IMR-90 (cell line): ENCODE results near the gene APOA4. TPM values are rescaled to one million over a fixed set of nuclear protein-coding genes. Genes with fewer than 3 reads are reported as not detected.

ENCODE experiments used
- ATAC-seq: fragments of 200-7000 bp; cut with Tn5 transposase; 2 replicates; pipeline ENCODE4 v1.9.1; 2020; ENCODE audit warnings: low read depth, mild to moderate bottlenecking, moderate library complexity
- BruUV-seq: library from RNA; stranded (reverse); fragments of 400-500 nt; replicated peaks from 2 replicates; lab custom pipeline; 2021; lab: Mats Ljungman, UMichigan
- CTCF ChIA-PET: fragments of 300-600 bp; formaldehyde crosslinking; extraction: SDS; loops from one replicate; lab custom pipeline; 2021; ENCODE audit warnings: antibody characterized with exemption; lab: Yijun Ruan, JAX
- POLR2A ChIA-PET: fragments of 300-600 bp; sonication (Branson Sonifier 250); formaldehyde crosslinking; loops from one replicate; lab custom pipeline; 2022; ENCODE audit warnings: antibody characterized with exemption; ENCODE audit not compliant: unreplicated experiment; lab: Charles Lee
- DNase-seq: peaks from one replicate; pipeline ENCODE4 v3.0.0; 2013
- H2AFZ ChIP-seq: replicated peaks from 2 replicates; pipeline ENCODE3; 2013; ENCODE audit warnings: low read length, mild to moderate bottlenecking; ENCODE audit not compliant: poor library complexity
- H2AK5ac ChIP-seq: 2 replicates; pipeline ENCODE4 v1.6.1; 2013; ENCODE audit warnings: low read depth, low read length, inconsistent platforms
- H2AK9ac ChIP-seq: replicated peaks from 2 replicates; pipeline ENCODE3; 2013; ENCODE audit warnings: mild to moderate bottlenecking, low read depth, low read length, moderate library complexity; ENCODE audit not compliant: poor library complexity
- H2BK120ac ChIP-seq: 2 replicates; pipeline ENCODE4 v1.6.1; 2013; ENCODE audit warnings: low read depth, low read length, inconsistent platforms
- H2BK15ac ChIP-seq: 3 replicates; pipeline ENCODE4 v1.6.1; 2013; ENCODE audit warnings: low read depth, low read length, inconsistent platforms
- H2BK20ac ChIP-seq: 2 replicates; pipeline ENCODE4 v1.6.1; 2013; ENCODE audit warnings: low read depth, mild to moderate bottlenecking, inconsistent platforms, low read length, moderate library complexity
- H2BK5ac ChIP-seq: 2 replicates; pipeline ENCODE4 v1.6.1; 2013; ENCODE audit warnings: mild to moderate bottlenecking, low read depth, low read length, inconsistent platforms; ENCODE audit not compliant: poor library complexity, severe bottlenecking
- H3K14ac ChIP-seq: replicated peaks from 2 replicates; pipeline ENCODE4 v1.6.1; 2013; ENCODE audit warnings: low read depth, low read length, inconsistent platforms
- H3K18ac ChIP-seq: 2 replicates; pipeline ENCODE4 v1.6.1; 2013; ENCODE audit warnings: low read depth, low read length, control low read depth
- H3K23ac ChIP-seq: 2 replicates; pipeline ENCODE4 v1.6.1; 2013; ENCODE audit warnings: low read depth, low read length, inconsistent platforms
- H3K27ac ChIP-seq: 2 replicates; pipeline ENCODE4 v1.5.1; 2013; ENCODE audit warnings: mild to moderate bottlenecking, control low read depth, low read length; ENCODE audit not compliant: insufficient read depth
- H3K27me3 ChIP-seq: 2 replicates; pipeline ENCODE4 v1.6.1; 2013; ENCODE audit warnings: low read length; ENCODE audit not compliant: control insufficient read depth, insufficient read depth
- H3K36me3 ChIP-seq: 2 replicates; pipeline ENCODE4 v1.6.1; 2013; ENCODE audit warnings: low read length, mixed read lengths; ENCODE audit not compliant: control insufficient read depth, insufficient read depth
- H3K4ac ChIP-seq: 2 replicates; pipeline ENCODE4 v1.6.1; 2013; ENCODE audit warnings: low read depth, low read length, inconsistent platforms
- H3K4me1 ChIP-seq: 2 replicates; pipeline ENCODE4 v1.6.1; 2013; ENCODE audit warnings: low read length, mixed read lengths; ENCODE audit not compliant: control insufficient read depth, insufficient read depth
- H3K4me2 ChIP-seq: 2 replicates; pipeline ENCODE4 v1.6.1; 2013; ENCODE audit warnings: low read depth, mild to moderate bottlenecking, control low read depth, low read length, moderate library complexity
- H3K4me3 ChIP-seq: 2 replicates; pipeline ENCODE4 v1.5.1; 2013; ENCODE audit warnings: low read depth, mild to moderate bottlenecking, control low read depth, low read length, moderate library complexity; ENCODE audit not compliant: insufficient read depth
- H3K56ac ChIP-seq: 2 replicates; pipeline ENCODE4 v1.6.1; 2013; ENCODE audit warnings: low read length, inconsistent platforms; ENCODE audit not compliant: insufficient read depth; ENCODE audit errors: extremely low read depth
- H3K79me1 ChIP-seq, 2 experiments: 2 replicates each; pipeline ENCODE4 v1.6.1; 2013; ENCODE audit warnings: low read length in 2 of 2, inconsistent platforms in 1 of 2, low read depth in 1 of 2
- H3K9ac ChIP-seq: 2 replicates; pipeline ENCODE4 v1.6.1; 2013; ENCODE audit warnings: low read depth, low read length, control low read depth
- H3K9me1 ChIP-seq: 2 replicates; pipeline ENCODE4 v1.6.1; 2013; ENCODE audit warnings: low read length, inconsistent platforms; ENCODE audit not compliant: insufficient read depth
- H3K9me3 ChIP-seq: 2 replicates; pipeline ENCODE4 v1.6.1; 2013; ENCODE audit warnings: low read length; ENCODE audit not compliant: control insufficient read depth, insufficient read depth
- H4K20me1 ChIP-seq: 2 replicates; pipeline ENCODE4 v1.6.1; 2013; ENCODE audit warnings: low read length, inconsistent platforms; ENCODE audit not compliant: insufficient read depth
- H4K5ac ChIP-seq: 2 replicates; pipeline ENCODE4 v1.6.1; 2013; ENCODE audit warnings: mild to moderate bottlenecking, low read depth, low read length, control low read depth
- H4K8ac ChIP-seq, 2 experiments: 2 replicates each; pipeline ENCODE4 v1.6.1; 2013; ENCODE audit warnings: low read depth in 2 of 2, low read length in 2 of 2, control low read depth in 1 of 2, inconsistent platforms in 1 of 2
- H4K91ac ChIP-seq: 2 replicates; pipeline ENCODE4 v1.6.1; 2013; ENCODE audit warnings: low read depth, low read length, inconsistent platforms; ENCODE audit not compliant: insufficient read depth
- CEBPB ChIP-seq: IDR thresholded peaks from 2 replicates; pipeline ENCODE4 v1.6.1; 2012; ENCODE audit warnings: low read depth, low read length, improper control_type of control experiment
- RCOR1 ChIP-seq: IDR thresholded peaks from 2 replicates; pipeline ENCODE4 v1.6.1; 2012; ENCODE audit warnings: mild to moderate bottlenecking, low read length, improper control_type of control experiment; ENCODE audit not compliant: insufficient replicate concordance
- WGBS, 2 experiments: methylation state at CpG; one replicate each; pipeline versions ENCODE4 v1.1.5 to v1.1.7; 2013; ENCODE audit warnings: missing lambda C conversion rate in 2 of 2; ENCODE audit not compliant: insufficient read length in 1 of 2; ENCODE audit errors: extremely low coverage in 2 of 2; 5-methylcytosine and 5-hydroxymethylcytosine counted together
- dilution Hi-C: fragments of 300-500 bp; cut with HindIII; formaldehyde crosslinking; loops from one replicate; pipeline ENCODE4 v1.14.3; 2018; ENCODE audit warnings: low sequenced_read_pairs; ENCODE audit not compliant: unreplicated experiment
- in situ Hi-C: fragments of 300-500 bp; cut with MboI; formaldehyde crosslinking; loops from 3 replicates; pipeline ENCODE4 v1.14.3; 2019; ENCODE audit warnings: low sequenced_read_pairs, inconsistent platforms, mixed read lengths
- intact Hi-C: fragments of 100-400 bp; cut with micrococcal nuclease; formaldehyde crosslinking; loops from 2 replicates; pipeline ENCODE4 v1.10.0; 2022
- polyA plus RNA-seq, 3 experiments: library from polyadenylated mRNA; depleted of rRNA; stranded (reverse); fragments of >200 nt; gene quantifications; 2 replicates each; pipeline ENCODE4 v1.2.3, GENCODE V29; 2012; ENCODE audit warnings: low replicate concordance in 1 of 3
- total RNA-seq: library from RNA; depleted of rRNA; stranded (reverse); fragments of >200 nt; gene quantifications from 2 replicates; pipeline ENCODE4 v1.2.3, GENCODE V29; 2012
- TF ChIP-seq, protein P1 (sequence below): conservative IDR thresholded peaks from 2 replicates; pipeline ENCODE4 v1.5.1; 2012; ENCODE audit warnings: mild to moderate bottlenecking, low read depth, low read length, improper control_type of control experiment
- TF ChIP-seq, protein P2 (sequence below): fragments of 150-350 bp; IDR thresholded peaks from 2 replicates; pipeline ENCODE4 v1.6.1; 2017; ENCODE audit warnings: mild to moderate bottlenecking, antibody characterized with exemption, low read length, low read depth

APOA4 gene
- total and polyA plus RNA-seq, 2 of the 4 experiments (the other 2 are of a cell fraction) = not detected

DNA sequence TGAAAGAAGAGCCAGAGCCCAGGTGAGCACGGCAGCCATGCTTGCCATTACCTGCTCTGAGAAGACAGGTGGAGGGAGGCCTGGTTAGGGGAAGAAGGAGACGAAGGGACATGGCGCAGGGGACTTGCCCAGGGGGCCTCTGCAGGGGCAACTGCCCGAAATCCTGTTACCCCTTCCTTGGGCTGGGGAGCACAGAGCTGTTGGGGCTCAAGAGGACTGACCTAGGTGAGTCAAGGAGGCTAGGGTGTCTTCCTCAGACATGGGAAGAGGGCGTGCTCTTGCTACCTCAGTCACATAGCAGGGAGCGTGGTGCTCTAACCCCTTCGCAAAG is 31.3 kb downstream of the APOA4 start, which contains the start of gene APOA5:
Gene APOA5, minus strand, starts transcription at position 67 of the 331 bp plus-strand sequence. Its CDS starts 19 bp downstream, at position 48.
- Histone ChIP-seq H2BK20ac (no peak within 1 kb of the TSS), H3K9me3 (no peaks in the 10 kb centered on the region), H3K9ac (no peak within 1 kb of the TSS), H4K8ac (no peak within 1 kb of the TSS), H4K5ac (no peak within 1 kb of the TSS), H2AK5ac (peak within 1 kb of the TSS; percentile 40; the same call in 1 of the 2 replicates), H3K56ac (no peak within 1 kb of the TSS), H3K4me3 (no peak within 1 kb of the TSS), H2BK5ac (no peak within 1 kb of the TSS), H3K79me1 (peaks cover 11 to 20% of the 10 kb centered on the region in 2 experiments), H3K14ac (no peak within 1 kb of the TSS), H2BK120ac (no peak within 1 kb of the TSS), H3K27me3 (no peaks in the 10 kb centered on the region), H2AFZ (peak within 1 kb of the TSS; percentile 88), H3K23ac (0 out of 2 replicates have a peak within 1 kb of the TSS, but pooled peaks have one; percentile 1), H3K27ac (no peak within 1 kb of the TSS), H3K4me2 (peak within 1 kb of the TSS; percentile 27; the same call in 1 of the 2 replicates), H4K20me1 (no peaks in the 10 kb centered on the region), H3K36me3 (no peaks in the 10 kb centered on the region; the same call in 1 of the 2 replicates), H3K4ac (peak within 1 kb of the TSS; percentile 50), H3K4me1 (peaks cover 6% of the 10 kb centered on the region), H3K9me1 (peaks cover 13% of the 10 kb centered on the region), H2BK15ac (no peak within 1 kb of the TSS), H3K18ac (no peak within 1 kb of the TSS), H2AK9ac (peak within 1 kb of the TSS; percentile 2), H4K91ac (no peak within 1 kb of the TSS)
- 100% methylated on average over 2 of the region's 7 CpGs; no CpG with 5 or more reads in 1 of the 2 experiments for WGBS, 2 experiments
- no TSS peak for BruUV-seq
- DNase-seq (no peak), ATAC-seq (no peak)
- TF ChIP-seq, protein P1, sequence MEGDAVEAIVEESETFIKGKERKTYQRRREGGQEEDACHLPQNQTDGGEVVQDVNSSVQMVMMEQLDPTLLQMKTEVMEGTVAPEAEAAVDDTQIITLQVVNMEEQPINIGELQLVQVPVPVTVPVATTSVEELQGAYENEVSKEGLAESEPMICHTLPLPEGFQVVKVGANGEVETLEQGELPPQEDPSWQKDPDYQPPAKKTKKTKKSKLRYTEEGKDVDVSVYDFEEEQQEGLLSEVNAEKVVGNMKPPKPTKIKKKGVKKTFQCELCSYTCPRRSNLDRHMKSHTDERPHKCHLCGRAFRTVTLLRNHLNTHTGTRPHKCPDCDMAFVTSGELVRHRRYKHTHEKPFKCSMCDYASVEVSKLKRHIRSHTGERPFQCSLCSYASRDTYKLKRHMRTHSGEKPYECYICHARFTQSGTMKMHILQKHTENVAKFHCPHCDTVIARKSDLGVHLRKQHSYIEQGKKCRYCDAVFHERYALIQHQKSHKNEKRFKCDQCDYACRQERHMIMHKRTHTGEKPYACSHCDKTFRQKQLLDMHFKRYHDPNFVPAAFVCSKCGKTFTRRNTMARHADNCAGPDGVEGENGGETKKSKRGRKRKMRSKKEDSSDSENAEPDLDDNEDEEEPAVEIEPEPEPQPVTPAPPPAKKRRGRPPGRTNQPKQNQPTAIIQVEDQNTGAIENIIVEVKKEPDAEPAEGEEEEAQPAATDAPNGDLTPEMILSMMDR = no peak
- TF ChIP-seq RCOR1 (no peak), CEBPB (no peak)
- TF ChIP-seq, protein P2, sequence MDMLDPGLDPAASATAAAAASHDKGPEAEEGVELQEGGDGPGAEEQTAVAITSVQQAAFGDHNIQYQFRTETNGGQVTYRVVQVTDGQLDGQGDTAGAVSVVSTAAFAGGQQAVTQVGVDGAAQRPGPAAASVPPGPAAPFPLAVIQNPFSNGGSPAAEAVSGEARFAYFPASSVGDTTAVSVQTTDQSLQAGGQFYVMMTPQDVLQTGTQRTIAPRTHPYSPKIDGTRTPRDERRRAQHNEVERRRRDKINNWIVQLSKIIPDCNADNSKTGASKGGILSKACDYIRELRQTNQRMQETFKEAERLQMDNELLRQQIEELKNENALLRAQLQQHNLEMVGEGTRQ = no peak
- dilution Hi-C loops = no loop called here
- ChIA-PET POLR2A (interaction anchor here (0.6 kb wide), 1 partner anchor 315 kb away, joined by 20 read pairs; no protein-coding TSS in a partner anchor), CTCF (interaction anchor here (0.6 to 2.3 kb wide), 14 partner anchors 8 to 430 kb away, joined by 3 to 30 read pairs (median 4); partner anchors contain the start of gene SIK3)
- in situ Hi-C loops = loop anchor here (5.0 kb wide), 1 partner anchor 311 kb away; no protein-coding TSS in a partner anchor
- intact Hi-C loops = loop anchor here (1.0 to 5.0 kb wide), 3 partner anchors 81 to 315 kb away; partner anchors contain the start of gene SIK3
